GM21717 (cell line): ENCODE measurements around the gene CLEC16A.

Source experiments
- ATAC-seq: cut with Tn5 transposase; IDR thresholded peaks from one replicate; pipeline ENCODE4 v1.9.1; 2021; ENCODE audit warnings: mild to moderate bottlenecking, moderate library complexity; ENCODE audit not compliant: unreplicated experiment

Gene CLEC16A

DNA sequence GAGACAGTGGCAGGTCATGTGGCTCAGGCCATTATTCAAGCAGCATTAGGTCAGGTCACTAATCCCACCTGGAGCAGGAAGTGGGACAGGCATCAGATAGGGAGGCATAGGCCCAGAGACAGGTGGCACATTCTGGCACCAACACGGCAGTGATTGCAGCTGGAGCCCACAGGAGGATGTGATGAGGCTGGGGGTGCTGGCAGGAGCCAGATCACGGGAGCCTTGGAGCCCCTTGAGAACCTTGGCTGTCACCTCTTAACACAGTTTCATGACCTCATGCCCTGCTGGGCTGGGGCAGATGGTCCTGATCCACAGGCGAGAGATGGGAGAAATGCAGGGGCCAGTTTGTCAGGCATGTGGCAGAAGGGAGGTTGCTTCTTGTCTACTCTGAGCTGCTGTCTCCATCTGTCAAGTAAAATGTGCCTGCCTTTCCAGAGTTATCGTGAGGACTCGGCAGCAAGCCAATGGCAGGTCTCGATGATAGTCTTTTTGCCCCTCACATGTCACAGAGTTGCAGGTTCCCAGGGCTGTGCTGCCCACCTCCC is 109.6 kb downstream of the CLEC16A start:
- ATAC-seq: no peak

- no peak for ATAC-seq
Measured at GRCh38 chr16:11056090-11056992, 112.0 kb downstream of the CLEC16A start.

GRCh38 chr16:11056993-11057649 is 112.8 kb downstream of the CLEC16A start:
- ATAC-seq: no peak

DNA sequence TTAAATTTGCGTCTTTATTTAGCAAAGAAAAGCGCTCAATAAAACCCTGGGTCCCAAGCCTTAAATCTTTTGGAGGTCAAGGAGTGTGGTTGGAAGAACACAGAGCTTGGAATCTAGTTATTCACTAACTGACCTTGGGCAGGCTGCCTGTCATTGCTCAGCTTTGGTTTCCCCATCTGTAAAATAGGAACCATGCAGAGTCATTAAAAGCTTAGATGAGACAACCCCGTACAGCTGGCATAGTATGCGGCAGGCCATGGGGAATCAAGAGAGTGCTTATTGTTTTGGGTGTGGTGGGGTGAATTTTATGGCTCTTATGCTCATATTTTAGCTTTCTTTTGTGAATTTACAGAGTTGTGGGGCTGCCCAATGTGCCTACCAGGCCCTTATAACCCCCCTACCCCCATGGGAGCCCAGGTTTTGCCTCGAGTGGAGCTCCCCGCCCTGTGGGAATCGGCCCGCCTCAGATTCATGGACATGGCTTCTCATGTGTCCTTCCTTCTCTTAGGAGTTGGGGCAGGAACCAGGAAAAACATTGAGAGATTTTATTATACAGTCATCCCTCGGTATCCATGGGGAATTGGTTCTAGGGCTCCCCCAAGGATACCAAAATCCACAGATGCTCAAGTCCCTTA is 113.5 kb downstream of the CLEC16A start:
- no peak for ATAC-seq

DNA sequence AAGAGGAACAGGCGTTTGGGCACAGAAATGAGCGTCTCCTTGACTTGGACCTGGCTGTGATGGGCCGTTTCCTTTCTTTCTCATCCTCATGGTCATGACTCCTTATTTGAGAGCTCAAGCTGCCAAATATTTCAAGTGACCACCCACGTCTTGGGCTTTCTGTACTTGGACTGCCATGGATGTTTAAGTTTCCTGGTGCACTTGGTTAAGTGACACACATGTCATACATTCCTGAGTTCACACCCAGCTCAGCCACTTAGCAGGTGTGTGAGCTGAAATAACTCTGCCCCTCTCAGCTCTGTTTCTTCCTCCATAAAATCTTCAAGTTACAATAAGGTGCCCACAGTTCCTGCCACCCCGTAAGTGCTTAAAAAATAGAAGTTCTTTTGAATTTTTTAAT is 114.5 kb downstream of the CLEC16A start:
- ATAC-seq: no peak

DNA sequence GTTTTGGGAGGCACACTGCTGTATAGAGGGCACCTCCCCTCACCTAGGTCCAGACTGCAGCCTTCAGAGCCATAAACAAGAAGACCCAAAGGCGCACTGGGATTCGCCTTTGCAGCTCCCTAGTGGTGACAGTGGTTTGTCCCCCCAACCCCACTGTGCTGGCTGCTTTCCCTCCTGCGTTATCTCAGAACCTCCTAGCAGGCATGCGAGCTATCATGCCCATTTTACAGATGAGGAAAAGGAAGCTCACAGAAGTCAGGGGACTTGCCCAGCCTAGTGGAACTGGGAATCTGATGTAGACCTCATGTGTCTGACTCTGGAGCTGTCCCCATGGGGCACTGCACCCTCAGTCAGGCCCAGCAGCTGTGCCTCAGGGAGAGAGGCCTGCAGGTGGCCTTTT is 115.2 kb downstream of the CLEC16A start:
- no peak for ATAC-seq

- no peak for ATAC-seq
Measured at GRCh38 chr16:11060364-11060763, 116.0 kb downstream of the CLEC16A start.

GRCh38 chr16:11060842-11061241 is 116.5 kb downstream of the CLEC16A start:
- ATAC-seq: no peak

DNA sequence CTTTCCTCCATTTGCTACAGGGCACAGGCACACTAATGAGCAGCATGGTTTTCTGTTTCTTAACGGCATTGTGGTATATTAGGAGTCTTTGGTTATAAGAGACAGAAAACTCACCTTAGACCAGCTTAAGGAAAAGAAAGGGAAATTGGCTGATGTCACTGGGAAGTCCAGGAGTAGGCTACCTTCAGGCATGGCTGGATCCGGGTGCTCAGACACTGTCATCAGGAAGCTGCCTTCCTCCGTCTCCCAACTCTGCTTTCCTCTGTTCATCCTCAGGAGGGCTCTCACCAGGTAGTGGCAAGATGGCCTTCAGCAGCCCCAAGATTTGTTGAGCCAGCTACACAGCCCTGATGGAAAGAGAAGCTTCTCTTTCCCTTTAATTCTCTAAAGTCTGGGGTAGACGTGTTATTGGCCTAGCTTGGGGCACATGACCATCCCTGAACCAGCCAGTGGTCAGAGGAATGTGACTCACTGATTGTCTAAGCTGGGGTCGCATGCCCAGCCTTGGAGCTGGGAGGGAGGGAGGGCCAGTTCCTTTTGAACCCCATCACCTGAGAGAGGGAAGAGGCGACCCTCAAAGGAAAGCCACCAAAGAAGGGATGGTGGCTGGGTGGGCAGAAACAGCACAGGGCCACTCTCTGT is 117.4 kb downstream of the CLEC16A start:
- no peak for ATAC-seq

- no peak for ATAC-seq
Measured at GRCh38 chr16:11063448-11064201, 119.3 kb downstream of the CLEC16A start.

DNA sequence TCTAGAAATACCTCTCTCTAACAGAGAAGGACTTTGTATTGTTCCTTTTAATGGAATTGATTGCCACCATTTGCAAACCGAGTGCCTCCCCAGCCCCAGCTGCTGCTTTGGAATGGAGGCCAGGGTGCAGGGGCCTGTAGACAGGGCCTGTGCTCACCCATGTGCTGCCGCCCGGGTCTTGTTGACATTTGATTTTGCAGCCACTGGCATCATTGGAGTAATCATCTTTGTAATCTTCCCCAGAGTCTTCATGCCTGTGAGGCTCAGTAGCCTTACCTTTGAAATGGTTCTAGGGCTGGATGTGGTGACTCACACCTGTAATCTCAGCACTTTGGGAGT is 119.8 kb downstream of the CLEC16A start:
- no peak for ATAC-seq

DNA sequence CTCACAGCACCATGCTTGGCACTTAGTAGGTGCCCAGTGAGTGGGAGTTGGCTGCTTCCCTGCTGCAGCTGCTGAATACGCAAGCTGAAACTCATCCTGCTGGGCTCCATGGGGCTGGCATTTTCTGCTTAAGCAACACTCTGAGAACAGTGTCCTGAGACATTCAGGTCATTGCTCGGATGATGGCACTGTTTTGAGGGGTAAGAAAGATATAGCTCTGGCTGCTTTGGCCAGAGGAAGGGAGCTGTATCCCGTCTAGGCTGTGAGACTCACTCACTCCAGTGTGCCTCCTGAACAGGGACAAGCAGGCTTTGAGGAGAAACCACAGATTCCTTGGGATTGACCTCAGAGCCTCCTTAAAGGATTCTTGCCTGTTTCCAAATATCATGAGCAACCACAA is 120.5 kb downstream of the CLEC16A start:
- no peak for ATAC-seq

DNA sequence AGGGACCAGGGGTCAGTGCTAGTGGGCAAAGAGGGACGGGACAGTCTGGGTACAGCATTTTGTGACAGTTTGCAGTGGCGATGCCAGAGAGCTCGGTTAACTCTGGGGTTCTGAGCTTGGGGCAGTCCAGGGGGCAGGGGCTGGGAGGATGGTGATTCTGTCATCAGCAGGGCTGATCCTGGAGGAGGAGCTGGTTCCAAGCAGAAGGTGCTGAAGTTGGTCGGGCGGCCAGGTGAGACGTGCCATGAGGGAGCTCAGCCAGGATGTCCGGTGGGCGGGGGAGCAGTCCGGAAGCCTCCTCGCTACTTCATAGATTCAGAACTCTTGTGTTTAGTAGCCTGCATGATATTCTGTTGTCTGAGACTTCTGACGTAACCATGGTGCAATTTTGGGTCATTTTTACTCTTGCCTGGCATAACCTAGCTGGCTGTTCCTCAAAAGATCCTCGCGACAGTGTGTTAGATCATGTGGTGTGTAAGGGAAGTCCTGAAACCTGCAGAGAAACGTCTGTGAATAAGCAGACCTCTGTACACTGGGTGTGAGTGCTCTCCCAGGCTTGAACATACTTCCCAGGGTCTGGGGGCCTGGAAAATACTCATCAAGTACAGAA is 122.0 kb downstream of the CLEC16A start:
- ATAC-seq: no peak

DNA sequence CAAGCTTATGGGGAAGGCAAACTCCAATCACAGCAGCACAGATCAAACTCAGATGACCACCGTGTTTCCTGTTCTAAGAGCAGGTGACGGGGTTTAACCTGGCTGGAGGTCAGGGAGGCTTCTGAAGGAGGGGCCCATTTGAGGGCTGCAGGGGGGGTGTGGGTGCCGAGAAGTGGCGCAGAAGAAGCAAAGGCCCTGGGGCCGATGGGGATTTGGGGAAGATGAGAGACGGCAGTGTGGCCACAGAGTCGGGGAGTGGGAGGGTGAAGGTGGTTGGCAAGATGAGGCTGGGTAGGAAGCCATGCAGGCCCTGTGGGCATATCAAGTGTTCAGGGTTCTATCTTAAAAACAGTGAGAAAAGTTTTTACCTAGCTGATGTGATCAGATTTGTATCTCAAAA is 122.9 kb downstream of the CLEC16A start:
- ATAC-seq: no peak

GRCh38 chr16:11067697-11068141 is 123.4 kb downstream of the CLEC16A start:
- no peak for ATAC-seq

GRCh38 chr16:11071829-11072228 is 127.5 kb downstream of the CLEC16A start:
- no peak for ATAC-seq

GRCh38 chr16:11072420-11073153 is 128.2 kb downstream of the CLEC16A start:
- ATAC-seq: no peak

DNA sequence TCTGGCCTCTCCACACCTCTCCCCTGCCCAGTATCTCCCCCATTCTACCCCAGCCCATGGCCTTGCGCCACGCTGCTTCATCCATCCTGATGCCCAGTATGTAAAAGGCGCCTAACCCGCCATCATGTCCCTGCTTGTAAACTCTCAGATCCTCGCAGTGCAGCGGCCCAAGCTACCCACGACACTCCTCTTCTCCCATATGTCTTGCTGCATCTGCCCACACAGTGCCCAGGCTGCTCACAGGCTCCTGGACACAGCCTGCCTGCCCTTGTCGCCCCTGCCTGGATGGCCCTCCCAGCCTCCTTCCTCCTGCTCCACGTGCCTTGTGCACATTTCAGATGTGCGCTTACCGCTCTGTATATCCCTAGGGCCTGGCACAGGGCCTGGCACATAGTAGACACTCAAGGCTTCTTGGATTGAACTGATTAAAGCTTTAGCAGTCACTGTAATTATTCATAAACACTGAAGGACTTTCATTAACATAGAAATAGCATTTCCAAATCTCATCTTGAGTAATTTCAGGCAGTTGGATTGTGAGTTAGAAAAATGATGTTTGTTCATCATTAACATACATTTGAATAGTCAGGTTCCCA is 129.1 kb downstream of the CLEC16A start:
- ATAC-seq: no peak

DNA sequence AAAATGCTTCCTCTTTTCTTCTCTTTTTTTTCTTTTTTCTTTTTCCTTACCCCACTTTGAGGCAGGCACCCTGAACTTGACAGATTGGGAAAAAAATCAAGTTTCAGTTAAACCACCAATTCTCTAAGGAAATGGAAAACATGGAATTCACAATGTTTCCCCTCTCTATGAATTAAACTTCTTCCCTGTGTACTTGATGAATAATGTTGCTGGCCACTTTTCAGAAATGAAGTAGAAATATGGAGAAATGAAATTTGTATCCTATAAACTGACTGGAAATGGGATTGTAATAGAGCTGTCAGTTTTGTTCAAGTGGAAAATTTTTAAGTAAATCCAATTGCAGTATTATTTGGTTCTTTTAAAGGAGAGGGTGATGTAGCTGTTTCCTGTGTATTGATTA is 129.8 kb downstream of the CLEC16A start:
- ATAC-seq: no peak
